OCI-LY1 (cell line): ENCODE measurements around the gene TMEM151A.

Source experiments
- CTCF ChIP-seq: fragments of 200-600 bp; sonication (generic), shearing (Covaris generic); IDR thresholded peaks from 2 replicates; pipeline ENCODE4 v1.5.1; 2017; ENCODE audit warnings: mild to moderate bottlenecking, antibody characterized with exemption, low read length, moderate library complexity, mixed read lengths
- EZH2 ChIP-seq: fragments of 200-600 bp; sonication (generic), shearing (Covaris generic); IDR thresholded peaks from 2 replicates; pipeline ENCODE4 v1.8.0; 2017; ENCODE audit warnings: borderline replicate concordance, mixed run types, mild to moderate bottlenecking, antibody characterized with exemption, low read length, moderate library complexity, mixed read lengths

- TF ChIP-seq CTCF (no peak), EZH2 (no peak)
Measured at GRCh38 chr11:66275984-66276612, 15.6 kb upstream of the TMEM151A start.
